AG08395 (cell line): ENCODE data around the gene ZYX.

Source experiments
- DNase-seq: peaks from one replicate; pipeline ENCODE4 v3.0.0; 2012; ENCODE audit warnings: mixed read lengths, low spot score

The ZYX gene

GRCh38 chr7:143380646-143381426, at the start of gene ZYX:
Gene ZYX, plus strand, starts transcription at chr7:143381345. Its CDS starts 227 bp downstream, at chr7:143381572.
- DNase-seq = peak; percentile 97

- no peak for DNase-seq
Observed at GRCh38 chr7:143334244-143334643, 46.9 kb upstream of the ZYX start.

GRCh38 chr7:143337216-143337615, 43.9 kb upstream of the ZYX start:
- DNase-seq = no peak

- DNase-seq = no peak
Observed at GRCh38 chr7:143341842-143342241, 39.3 kb upstream of the ZYX start.

GRCh38 chr7:143343596-143343995, 37.5 kb upstream of the ZYX start:
- DNase-seq = no peak

- no peak for DNase-seq
Observed at GRCh38 chr7:143345428-143345900, 35.7 kb upstream of the ZYX start.

- DNase-seq = no peak
Observed at GRCh38 chr7:143346018-143346417, 35.1 kb upstream of the ZYX start.

- DNase-seq = no peak
Observed at GRCh38 chr7:143347950-143348349, 33.2 kb upstream of the ZYX start.

- no peak for DNase-seq
Observed at GRCh38 chr7:143351060-143351459, 30.1 kb upstream of the ZYX start.

- DNase-seq = no peak
Observed at GRCh38 chr7:143351574-143351973, 29.6 kb upstream of the ZYX start.

- DNase-seq = no peak
Observed at GRCh38 chr7:143352531-143353002, 28.6 kb upstream of the ZYX start.

GRCh38 chr7:143354376-143354775, 26.8 kb upstream of the ZYX start:
- no peak for DNase-seq

- DNase-seq = no peak
Observed at GRCh38 chr7:143354965-143355364, 26.2 kb upstream of the ZYX start.

GRCh38 chr7:143355450-143356385, 25.4 kb upstream of the ZYX start:
- no peak for DNase-seq

- DNase-seq = no peak
Observed at GRCh38 chr7:143356414-143357050, 24.6 kb upstream of the ZYX start.

GRCh38 chr7:143358626-143359025, 22.5 kb upstream of the ZYX start:
- DNase-seq = no peak

- DNase-seq = no peak
Observed at GRCh38 chr7:143359771-143360353, 21.3 kb upstream of the ZYX start.

GRCh38 chr7:143360788-143361551, 20.2 kb upstream of the ZYX start:
- no peak for DNase-seq

- no peak for DNase-seq
Observed at GRCh38 chr7:143361552-143362130, 19.5 kb upstream of the ZYX start.

GRCh38 chr7:143362131-143363015, 18.8 kb upstream of the ZYX start, which contains the start of gene FAM131B:
Gene FAM131B, minus strand, starts transcription at chr7:143362713. Its CDS starts 110 bp downstream, at chr7:143362603.
- DNase-seq = peak; percentile 40
